DOHH2 (cell line): Measurements from ENCODE around the gene PALLD.

Source experiments
- EZH2phosphoT487 ChIP-seq: fragments of 200-600 bp; sonication (generic); IDR thresholded peaks from 2 replicates; pipeline ENCODE4 v1.6.1; 2017; ENCODE audit warnings: borderline replicate concordance, mild to moderate bottlenecking, antibody characterized with exemption, low read length, moderate library complexity, mixed read lengths
- TF ChIP-seq, protein P1 (sequence below): fragments of 200-600 bp; sonication (generic); IDR thresholded peaks from one replicate; pipeline ENCODE4 v1.5.1; 2014; ENCODE audit warnings: antibody characterized with exemption, mild to moderate bottlenecking, low read depth, low read length; ENCODE audit not compliant: poor library complexity, severe bottlenecking

DNA sequence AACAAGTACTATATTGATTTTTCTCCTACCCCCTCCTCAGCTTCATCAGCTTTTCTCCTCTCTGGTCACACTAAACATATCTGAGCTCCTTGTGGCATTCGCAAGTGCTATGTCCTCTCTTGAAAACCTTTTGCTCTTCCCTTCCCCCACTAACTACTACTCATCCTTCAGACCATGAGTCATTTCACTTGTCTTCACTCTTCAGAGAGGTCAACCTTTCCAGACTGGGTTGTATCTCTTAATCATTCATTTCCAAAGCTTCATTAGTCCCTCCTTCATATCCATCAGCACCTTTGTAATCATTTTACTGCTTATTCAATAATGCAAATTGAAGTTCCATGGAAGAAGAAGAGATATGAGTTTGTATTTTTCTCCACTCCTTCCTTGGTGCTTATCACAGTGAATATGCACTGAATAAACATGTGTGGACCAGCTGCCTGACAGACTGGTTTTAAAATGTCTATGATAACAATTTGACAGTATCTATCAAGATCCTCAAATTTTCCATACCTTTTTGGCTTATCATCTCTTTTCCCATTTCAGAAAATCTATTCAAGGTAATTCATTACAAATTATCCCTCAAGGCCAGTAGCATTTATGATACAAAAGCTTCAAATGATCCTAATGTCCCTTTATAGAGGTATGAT, 45.0 kb upstream of the PALLD start:
- TF ChIP-seq, protein P1, sequence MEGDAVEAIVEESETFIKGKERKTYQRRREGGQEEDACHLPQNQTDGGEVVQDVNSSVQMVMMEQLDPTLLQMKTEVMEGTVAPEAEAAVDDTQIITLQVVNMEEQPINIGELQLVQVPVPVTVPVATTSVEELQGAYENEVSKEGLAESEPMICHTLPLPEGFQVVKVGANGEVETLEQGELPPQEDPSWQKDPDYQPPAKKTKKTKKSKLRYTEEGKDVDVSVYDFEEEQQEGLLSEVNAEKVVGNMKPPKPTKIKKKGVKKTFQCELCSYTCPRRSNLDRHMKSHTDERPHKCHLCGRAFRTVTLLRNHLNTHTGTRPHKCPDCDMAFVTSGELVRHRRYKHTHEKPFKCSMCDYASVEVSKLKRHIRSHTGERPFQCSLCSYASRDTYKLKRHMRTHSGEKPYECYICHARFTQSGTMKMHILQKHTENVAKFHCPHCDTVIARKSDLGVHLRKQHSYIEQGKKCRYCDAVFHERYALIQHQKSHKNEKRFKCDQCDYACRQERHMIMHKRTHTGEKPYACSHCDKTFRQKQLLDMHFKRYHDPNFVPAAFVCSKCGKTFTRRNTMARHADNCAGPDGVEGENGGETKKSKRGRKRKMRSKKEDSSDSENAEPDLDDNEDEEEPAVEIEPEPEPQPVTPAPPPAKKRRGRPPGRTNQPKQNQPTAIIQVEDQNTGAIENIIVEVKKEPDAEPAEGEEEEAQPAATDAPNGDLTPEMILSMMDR, result no peak
- no peak for TF ChIP-seq EZH2phosphoT487
